ENCODE measurements around the gene FLOT2.
"Not testable (repeated sequence)": the region's sequence is repeated elsewhere in the genome, so short reads cannot be mapped to it uniquely, and the experiment has no call there.

The FLOT2 gene

DNA sequence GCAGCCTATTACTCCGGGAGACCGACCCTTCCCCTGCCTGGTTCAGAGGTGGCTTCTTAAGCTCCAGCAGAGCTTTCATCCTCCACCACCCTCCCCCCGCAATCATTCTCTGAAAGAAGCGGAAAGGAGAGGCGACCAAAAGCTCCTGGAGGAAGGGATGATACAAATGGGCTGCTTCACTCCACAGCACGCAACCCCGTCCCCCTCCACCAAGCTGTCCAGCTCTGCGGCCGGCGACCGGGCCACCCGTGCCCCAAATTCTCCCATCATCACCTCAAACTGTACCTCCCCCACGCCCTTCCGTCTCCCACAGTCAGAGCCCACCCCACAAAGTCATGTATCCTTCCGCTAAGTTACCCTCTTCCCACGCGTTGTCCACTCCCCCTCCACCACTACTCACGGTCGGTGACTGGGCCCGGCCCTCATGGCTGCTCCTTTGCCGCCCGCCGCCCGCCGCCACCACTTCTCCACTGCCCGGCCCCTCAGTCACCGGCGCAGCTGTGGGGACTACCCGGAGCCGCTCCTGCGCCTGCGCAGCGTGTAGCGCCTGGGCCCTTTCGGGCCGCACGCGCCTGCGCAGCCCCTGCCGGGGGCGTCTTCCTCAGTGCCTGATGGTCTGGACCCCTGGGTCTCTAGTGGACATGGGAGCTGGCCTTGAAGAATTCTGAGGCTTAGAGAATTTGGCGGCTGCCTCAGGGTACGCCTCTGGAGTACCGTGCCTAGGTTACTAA is 55.1 kb downstream of the FLOT2 start, which contains the start of gene FAM222B:
FAM222B (minus strand) TSS at position 509 of the 731 bp plus-strand sequence. CDS start 76,123 bp downstream, outside the sequence.
- DNase-seq (ENCODE audit: low spot score), result peak; percentile 97

DNA sequence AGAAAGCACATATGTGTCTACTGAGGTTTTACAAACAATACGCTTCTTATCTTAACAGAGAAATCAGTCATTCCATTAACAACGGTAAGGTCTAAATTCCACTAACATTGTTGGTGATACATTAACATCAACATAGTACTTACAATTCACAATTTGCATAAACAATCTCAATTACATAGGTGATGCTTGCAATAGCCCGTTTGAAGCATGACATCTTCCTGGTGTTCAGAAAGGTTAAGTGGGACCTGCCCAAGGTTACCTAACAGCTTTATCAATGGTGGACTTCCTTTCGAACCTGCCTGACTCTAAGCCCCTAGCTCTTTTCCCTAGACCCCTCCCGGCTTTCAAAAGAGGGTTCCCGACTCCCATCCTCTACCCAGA is 55.6 kb downstream of the FLOT2 start:
- no peak for DNase-seq (ENCODE audit: low spot score)

DNA sequence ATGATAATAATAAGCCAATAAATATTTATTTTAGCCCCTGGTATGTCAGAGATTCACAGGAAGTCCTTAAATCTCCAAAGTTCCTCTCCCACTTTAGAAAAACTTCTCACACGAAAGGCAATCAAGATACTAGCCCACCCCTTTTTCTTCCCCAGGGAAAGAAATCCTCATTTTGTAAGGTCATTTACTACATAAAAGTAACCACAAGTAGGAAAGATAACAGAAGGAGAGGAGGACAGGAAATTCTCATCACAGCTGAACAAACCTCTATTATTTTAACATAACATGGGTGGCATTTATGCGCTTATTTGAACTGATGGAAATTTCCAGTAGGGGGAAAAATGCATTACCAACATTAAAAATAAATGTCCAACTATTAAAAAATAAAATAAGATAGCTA is 58.3 kb downstream of the FLOT2 start:
- no peak for DNase-seq (ENCODE audit: low spot score)

DNA sequence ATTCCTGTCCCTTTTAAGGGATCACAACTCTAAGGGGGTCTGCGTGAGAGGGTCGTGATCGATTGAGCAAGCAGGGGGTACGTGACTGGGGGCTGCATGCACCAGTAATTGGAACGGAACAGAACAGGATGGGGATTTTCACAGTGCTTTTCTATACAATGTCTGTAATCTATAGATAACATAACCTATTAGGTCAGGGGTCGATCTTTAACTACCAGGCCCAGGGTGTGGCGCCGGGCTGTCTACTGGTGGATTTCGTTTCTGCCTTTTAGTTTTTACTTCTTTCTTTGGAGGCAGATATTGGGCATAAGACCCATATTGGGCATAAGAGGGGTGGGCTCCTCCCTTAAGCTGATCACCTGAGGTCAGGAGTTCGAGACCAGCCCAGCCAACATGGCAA is 61.0 kb downstream of the FLOT2 start:
- DNase-seq (ENCODE audit: low spot score), result not testable (repeated sequence)

DNA sequence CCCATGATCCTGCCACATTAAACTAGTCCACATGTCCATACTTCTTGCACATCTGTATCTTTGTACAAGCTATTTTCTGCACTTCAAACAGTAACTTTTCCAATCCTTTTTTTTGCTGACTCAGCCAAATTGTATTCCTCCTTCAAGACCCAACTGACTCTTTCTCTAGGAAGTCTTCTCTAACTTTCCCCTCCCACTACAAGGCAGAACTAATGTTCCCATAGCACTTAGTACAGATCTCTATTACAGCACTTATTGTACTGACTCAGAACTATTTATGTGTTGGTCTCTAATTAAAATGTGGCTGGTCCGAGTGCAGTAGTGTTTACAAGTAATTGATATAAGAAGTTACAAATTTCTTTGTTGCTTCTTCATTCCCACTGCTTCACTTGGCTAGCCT is 63.1 kb downstream of the FLOT2 start:
- no peak for DNase-seq (ENCODE audit: low spot score)

Measured in ecto neural progenitor cell (in vitro differentiated cells).